ENCODE measurements around the gene RALGPS2. TPM values are rescaled to one million over a fixed set of nuclear protein-coding genes. Genes with fewer than 3 reads are reported as not detected.

The RALGPS2 gene
- 13.9 to 26.8 TPM (median 24.0 TPM) in 5 replicates for total RNA-seq (2022; extraction: Qiagen RNA extraction)

GRCh38 chr1:178724728-178725465, at the start of gene RALGPS2:
Gene RALGPS2 (plus strand): TSS chr1:178725244. CDS start chr1:178776765, 51,521 bp downstream.

GRCh38 chr1:178870944-178871343, 145.9 kb downstream of the RALGPS2 start, which contains the start of gene ANGPTL1:
Gene ANGPTL1 (minus strand): TSS chr1:178871077. CDS start chr1:178865776, 5,301 bp downstream.

Other genes with a start within 250 kb of the RALGPS2 start
- not detected in 5 replicates for gene CLEC20A, start 228.3 kb upstream of the RALGPS2 start, total RNA-seq (2022; extraction: Qiagen RNA extraction)
- 0.09 TPM in 1 of 5 replicates, not detected in the others for gene TEX35, start 212.1 kb upstream of the RALGPS2 start, total RNA-seq (2022; extraction: Qiagen RNA extraction)
- 0.02 TPM in 1 of 5 replicates, not detected in the others for gene ANGPTL1, start 145.8 kb downstream of the RALGPS2 start, total RNA-seq (2022; extraction: Qiagen RNA extraction)

All from A549 treated with AZD2906 at 1 μM for 4 hours (cell line).